ENCODE measurements around the gene SEPSECS. TPM values are rescaled to one million over a fixed set of nuclear protein-coding genes. Genes with fewer than 3 reads are reported as not detected.

SEPSECS gene
- total and polyA plus RNA-seq, 2 of the 13 experiments (the other 11 are each of a cell fraction or from before 2014, with no cell fraction given) = 9.4 to 14.3 TPM

- TF ChIP-seq ATF2 (CRISPR knock-in tag; IDR thresholded peaks at IDR 0.05) = no peak; the same call in 1 of the 2 replicates
- peak; percentile 57; the same call in 1 of the 2 replicates for TF ChIP-seq ZNF335 (CRISPR knock-in tag; IDR thresholded peaks at IDR 0.05)
- peak; percentile 95 for TF ChIP-seq EED (CRISPR knock-in tag; IDR thresholded peaks at IDR 0.05)
- peak; percentile 39; the same call in 1 of the 2 replicates for TF ChIP-seq KLF6 (CRISPR knock-in tag; IDR thresholded peaks at IDR 0.05)
- no peak for TF ChIP-seq ZNF382 (CRISPR knock-in tag; IDR thresholded peaks at IDR 0.05; ENCODE audit: borderline replicate concordance)
- TF ChIP-seq SP1 (IDR thresholded peaks at IDR 0.05) = no peak
- peak; percentile 13 for TF ChIP-seq SP1 (CRISPR knock-in tag; IDR thresholded peaks at IDR 0.05)
- TF ChIP-seq ZNF253 (CRISPR knock-in tag; IDR thresholded peaks at IDR 0.05; ENCODE audit: borderline replicate concordance) = no peak
- TF ChIP-seq TFAP4 (IDR thresholded peaks at IDR 0.05; ENCODE audit: borderline replicate concordance, low read depth) = no peak; the same call in 1 of the 2 replicates
- no peak for TF ChIP-seq ZNF570 (CRISPR knock-in tag; IDR thresholded peaks at IDR 0.05; ENCODE audit: borderline replicate concordance)
- TF ChIP-seq KMT2A (CRISPR knock-in tag; IDR thresholded peaks at IDR 0.05) = peak; percentile 79
- peak; percentile 61 for TF ChIP-seq HDAC1 (CRISPR knock-in tag; IDR thresholded peaks at IDR 0.05)
- peak; percentile 36; the same call in 1 of the 2 replicates for TF ChIP-seq DR1 (CRISPR knock-in tag; IDR thresholded peaks at IDR 0.05)
- peak; percentile 42 for TF ChIP-seq YY1 (IDR thresholded peaks at IDR 0.05; ENCODE audit: insufficient read depth, insufficient replicate concordance, low read depth, low read length)
- TF ChIP-seq RNF2 (conservative IDR thresholded peaks at IDR 0.05; ENCODE audit: low read depth) = peak; percentile 87
- TF ChIP-seq ZNF558 (CRISPR knock-in tag; IDR thresholded peaks at IDR 0.05; ENCODE audit: borderline replicate concordance) = no peak
- no peak for TF ChIP-seq ZSCAN20 (CRISPR knock-in tag; IDR thresholded peaks at IDR 0.05; ENCODE audit: borderline replicate concordance)
- no peak for TF ChIP-seq ZNF589 (CRISPR knock-in tag; conservative IDR thresholded peaks at IDR 0.05)
- no peak for TF ChIP-seq TRAFD1 (CRISPR knock-in tag; IDR thresholded peaks at IDR 0.05; ENCODE audit: borderline replicate concordance)
- TF ChIP-seq ZNF180 (CRISPR knock-in tag; IDR thresholded peaks at IDR 0.05; ENCODE audit: borderline replicate concordance, low read depth) = no peak
- peak; percentile 53; the same call in 1 of the 2 replicates for TF ChIP-seq NCOR1 (IDR thresholded peaks at IDR 0.05; ENCODE audit: borderline replicate concordance, low read length)
- TF ChIP-seq ZNF674 (CRISPR knock-in tag; IDR thresholded peaks at IDR 0.05; ENCODE audit: low read depth) = no peak
- TF ChIP-seq TCF7 (IDR thresholded peaks at IDR 0.05; ENCODE audit: low read depth) = no peak
- peak; percentile 25 for TF ChIP-seq SRSF1 (optimal IDR thresholded peaks at IDR 0.05; ENCODE audit: low read depth, low read length)
- TF ChIP-seq ZBTB7B (CRISPR knock-in tag; IDR thresholded peaks at IDR 0.05) = no peak
Measured at GRCh38 chr4:25159837-25160713, at the start of gene SEPSECS (continued).
